ENCODE results near the gene COG5. TPM values are rescaled to one million over a fixed set of nuclear protein-coding genes. Genes with fewer than 3 reads are reported as not detected.

The COG5 gene
- polyA plus RNA-seq, 1 of the 3 experiments (the other 2 are of a cell fraction): 21.2 TPM

DNA sequence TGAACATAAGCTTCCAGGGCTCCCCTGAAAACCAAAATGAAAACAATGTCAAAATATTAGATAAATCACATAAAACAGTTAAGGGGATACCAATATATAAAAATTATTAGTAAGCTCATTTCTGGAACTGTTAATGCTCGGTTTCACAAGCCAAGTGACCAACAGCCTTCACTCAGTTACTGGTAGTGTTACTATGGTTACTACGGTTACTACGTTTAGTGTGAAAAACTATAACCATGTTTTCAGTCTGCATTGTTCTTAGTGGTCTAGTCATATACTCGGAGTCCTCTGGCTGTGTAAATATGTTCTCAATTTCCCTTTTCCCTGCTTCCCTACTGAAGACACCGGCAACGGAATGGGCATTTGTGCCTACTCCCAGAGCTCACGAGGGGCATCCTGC, 360.1 kb downstream of the COG5 start:
- TF ChIP-seq, protein P1, sequence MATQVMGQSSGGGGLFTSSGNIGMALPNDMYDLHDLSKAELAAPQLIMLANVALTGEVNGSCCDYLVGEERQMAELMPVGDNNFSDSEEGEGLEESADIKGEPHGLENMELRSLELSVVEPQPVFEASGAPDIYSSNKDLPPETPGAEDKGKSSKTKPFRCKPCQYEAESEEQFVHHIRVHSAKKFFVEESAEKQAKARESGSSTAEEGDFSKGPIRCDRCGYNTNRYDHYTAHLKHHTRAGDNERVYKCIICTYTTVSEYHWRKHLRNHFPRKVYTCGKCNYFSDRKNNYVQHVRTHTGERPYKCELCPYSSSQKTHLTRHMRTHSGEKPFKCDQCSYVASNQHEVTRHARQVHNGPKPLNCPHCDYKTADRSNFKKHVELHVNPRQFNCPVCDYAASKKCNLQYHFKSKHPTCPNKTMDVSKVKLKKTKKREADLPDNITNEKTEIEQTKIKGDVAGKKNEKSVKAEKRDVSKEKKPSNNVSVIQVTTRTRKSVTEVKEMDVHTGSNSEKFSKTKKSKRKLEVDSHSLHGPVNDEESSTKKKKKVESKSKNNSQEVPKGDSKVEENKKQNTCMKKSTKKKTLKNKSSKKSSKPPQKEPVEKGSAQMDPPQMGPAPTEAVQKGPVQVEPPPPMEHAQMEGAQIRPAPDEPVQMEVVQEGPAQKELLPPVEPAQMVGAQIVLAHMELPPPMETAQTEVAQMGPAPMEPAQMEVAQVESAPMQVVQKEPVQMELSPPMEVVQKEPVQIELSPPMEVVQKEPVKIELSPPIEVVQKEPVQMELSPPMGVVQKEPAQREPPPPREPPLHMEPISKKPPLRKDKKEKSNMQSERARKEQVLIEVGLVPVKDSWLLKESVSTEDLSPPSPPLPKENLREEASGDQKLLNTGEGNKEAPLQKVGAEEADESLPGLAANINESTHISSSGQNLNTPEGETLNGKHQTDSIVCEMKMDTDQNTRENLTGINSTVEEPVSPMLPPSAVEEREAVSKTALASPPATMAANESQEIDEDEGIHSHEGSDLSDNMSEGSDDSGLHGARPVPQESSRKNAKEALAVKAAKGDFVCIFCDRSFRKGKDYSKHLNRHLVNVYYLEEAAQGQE (IDR thresholded peaks at IDR 0.05; ENCODE audit: low read depth, low read length): no peak
- TF ChIP-seq POLR2AphosphoS5 (IDR thresholded peaks at IDR 0.05; ENCODE audit: low read depth, low read length) (no peak), RXRA (IDR thresholded peaks at IDR 0.05; ENCODE audit: borderline replicate concordance, low read depth) (no peak), FOXM1 (IDR thresholded peaks at IDR 0.05; ENCODE audit: low read depth) (no peak), GATA2 (CRISPR knock-in tag; IDR thresholded peaks at IDR 0.05) (no peak), GABPA (IDR thresholded peaks at IDR 0.05; ENCODE audit: low read depth) (no peak), MEF2A (IDR thresholded peaks at IDR 0.05; ENCODE audit: borderline replicate concordance, low read depth) (no peak), CHD2 (IDR thresholded peaks at IDR 0.05; ENCODE audit: low read length, partially characterized antibody) (no peak), RAD21 (IDR thresholded peaks at IDR 0.05; ENCODE audit: low read length) (no peak), RCOR1 (IDR thresholded peaks at IDR 0.05; ENCODE audit: low read length) (no peak), RFX5 (IDR thresholded peaks at IDR 0.05; ENCODE audit: low read length) (no peak), SIN3A (IDR thresholded peaks at IDR 0.05; ENCODE audit: borderline replicate concordance, low read depth, low read length) (no peak)
- TF ChIP-seq, protein P2, sequence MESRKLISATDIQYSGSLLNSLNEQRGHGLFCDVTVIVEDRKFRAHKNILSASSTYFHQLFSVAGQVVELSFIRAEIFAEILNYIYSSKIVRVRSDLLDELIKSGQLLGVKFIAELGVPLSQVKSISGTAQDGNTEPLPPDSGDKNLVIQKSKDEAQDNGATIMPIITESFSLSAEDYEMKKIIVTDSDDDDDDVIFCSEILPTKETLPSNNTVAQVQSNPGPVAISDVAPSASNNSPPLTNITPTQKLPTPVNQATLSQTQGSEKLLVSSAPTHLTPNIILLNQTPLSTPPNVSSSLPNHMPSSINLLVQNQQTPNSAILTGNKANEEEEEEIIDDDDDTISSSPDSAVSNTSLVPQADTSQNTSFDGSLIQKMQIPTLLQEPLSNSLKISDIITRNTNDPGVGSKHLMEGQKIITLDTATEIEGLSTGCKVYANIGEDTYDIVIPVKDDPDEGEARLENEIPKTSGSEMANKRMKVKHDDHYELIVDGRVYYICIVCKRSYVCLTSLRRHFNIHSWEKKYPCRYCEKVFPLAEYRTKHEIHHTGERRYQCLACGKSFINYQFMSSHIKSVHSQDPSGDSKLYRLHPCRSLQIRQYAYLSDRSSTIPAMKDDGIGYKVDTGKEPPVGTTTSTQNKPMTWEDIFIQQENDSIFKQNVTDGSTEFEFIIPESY (IDR thresholded peaks at IDR 0.05; ENCODE audit: borderline replicate concordance, low read depth): no peak
- TF ChIP-seq, protein P3, sequence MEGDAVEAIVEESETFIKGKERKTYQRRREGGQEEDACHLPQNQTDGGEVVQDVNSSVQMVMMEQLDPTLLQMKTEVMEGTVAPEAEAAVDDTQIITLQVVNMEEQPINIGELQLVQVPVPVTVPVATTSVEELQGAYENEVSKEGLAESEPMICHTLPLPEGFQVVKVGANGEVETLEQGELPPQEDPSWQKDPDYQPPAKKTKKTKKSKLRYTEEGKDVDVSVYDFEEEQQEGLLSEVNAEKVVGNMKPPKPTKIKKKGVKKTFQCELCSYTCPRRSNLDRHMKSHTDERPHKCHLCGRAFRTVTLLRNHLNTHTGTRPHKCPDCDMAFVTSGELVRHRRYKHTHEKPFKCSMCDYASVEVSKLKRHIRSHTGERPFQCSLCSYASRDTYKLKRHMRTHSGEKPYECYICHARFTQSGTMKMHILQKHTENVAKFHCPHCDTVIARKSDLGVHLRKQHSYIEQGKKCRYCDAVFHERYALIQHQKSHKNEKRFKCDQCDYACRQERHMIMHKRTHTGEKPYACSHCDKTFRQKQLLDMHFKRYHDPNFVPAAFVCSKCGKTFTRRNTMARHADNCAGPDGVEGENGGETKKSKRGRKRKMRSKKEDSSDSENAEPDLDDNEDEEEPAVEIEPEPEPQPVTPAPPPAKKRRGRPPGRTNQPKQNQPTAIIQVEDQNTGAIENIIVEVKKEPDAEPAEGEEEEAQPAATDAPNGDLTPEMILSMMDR (IDR thresholded peaks at IDR 0.05): no peak
- TF ChIP-seq, protein P4, sequence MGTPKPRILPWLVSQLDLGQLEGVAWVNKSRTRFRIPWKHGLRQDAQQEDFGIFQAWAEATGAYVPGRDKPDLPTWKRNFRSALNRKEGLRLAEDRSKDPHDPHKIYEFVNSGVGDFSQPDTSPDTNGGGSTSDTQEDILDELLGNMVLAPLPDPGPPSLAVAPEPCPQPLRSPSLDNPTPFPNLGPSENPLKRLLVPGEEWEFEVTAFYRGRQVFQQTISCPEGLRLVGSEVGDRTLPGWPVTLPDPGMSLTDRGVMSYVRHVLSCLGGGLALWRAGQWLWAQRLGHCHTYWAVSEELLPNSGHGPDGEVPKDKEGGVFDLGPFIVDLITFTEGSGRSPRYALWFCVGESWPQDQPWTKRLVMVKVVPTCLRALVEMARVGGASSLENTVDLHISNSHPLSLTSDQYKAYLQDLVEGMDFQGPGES (IDR thresholded peaks at IDR 0.05; ENCODE audit: low read depth, low read length): no peak
- Histone ChIP-seq H3K79me2 (ENCODE audit: insufficient read depth) (no peaks in the 10 kb centered on the region), H3K4me3 (ENCODE audit: low read depth in 2 of 2, low read length in 1 of 2) (no peak overlapping the region), H3K9me3 (no peaks in the 10 kb centered on the region), H3K9ac (no peak overlapping the region), H4K20me1 (ENCODE audit: insufficient read depth) (no peaks in the 10 kb centered on the region), H3K9me2 (no peaks in the 10 kb centered on the region), H3K36me3 (replicated peaks in 1 of 2; ENCODE audit: control insufficient read depth in 1 of 2, insufficient read depth in 2 of 2, low read length in 1 of 2) (peaks cover 69 to 88% of the 10 kb centered on the region in 2 experiments), H3K4me1 (ENCODE audit: control insufficient read depth in 1 of 2, insufficient read depth in 2 of 2, low read depth in 1 of 2, low read length in 1 of 2) (peaks cover 0 to 12% of the 10 kb centered on the region in 2 experiments; a peak in 2 of 4 replicates), H3K4me2 (no peak overlapping the region), H3K27me3 (ENCODE audit: insufficient read depth) (no peaks in the 10 kb centered on the region), H3K27ac (ENCODE audit: low read depth in 2 of 2, low read length in 1 of 2) (no peak overlapping the region; a peak in 1 of 4 replicates), H2AFZ (ENCODE audit: low read depth) (no peak overlapping the region), H3F3A (replicated peaks; ENCODE audit: insufficient read depth) (peaks cover 15% of the 10 kb centered on the region)
- ChIA-PET POLR2A (no interaction called here), CTCF (interaction anchor here (0.7 to 6.3 kb wide), 14 partner anchors 8 to 671 kb away, joined by 3 to 28 read pairs (median 4); no protein-coding TSS in a partner anchor)
- no peak for DNase-seq
- 95% methylated on average over 7 of the region's 7 CpGs for WGBS (ENCODE audit: low lambda C conversion rate)

Measured in SK-N-SH (cell line).